Heart left ventricle (tissue), 16 donors: ENCODE data around the gene RAD51B. TPM values are rescaled to one million over a fixed set of nuclear protein-coding genes. Genes with fewer than 3 reads are reported as not detected.

Source experiments
- ATAC-seq, 4 donors: fragments of 200-7000 bp; cut with Tn5 transposase; one replicate each; pipeline ENCODE4 v1.9.1; 2020 to 2022; ENCODE audit warnings: moderate library complexity in 4 of 4, mild to moderate bottlenecking in 3 of 4, moderate number of reproducible peaks in 1 of 4
- DNase-seq, 5 donors: peaks; one replicate each; pipeline ENCODE4 v3.0.0-alpha.2; 2020
- H3K27ac ChIP-seq, 12 donors: fragments of 200-600 bp; sonication (generic) in 4 of 12; one replicate each; pipeline versions ENCODE4 v1.5.0 to v1.8.0; 2016 to 2022; ENCODE audit warnings: mild to moderate bottlenecking in 2 of 12
- H3K27me3 ChIP-seq, 9 donors: fragments of 200-600 bp; sonication (generic) in 2 of 9; one replicate each; pipeline versions ENCODE4 v1.5.1 to v1.8.0; 2016 to 2022; ENCODE audit warnings: mild to moderate bottlenecking in 3 of 9
- H3K36me3 ChIP-seq, 9 donors: fragments of 200-600 bp; sonication (generic) in 2 of 9; one replicate each; pipeline versions ENCODE4 v1.5.0 to v1.8.0; 2018 to 2022; ENCODE audit warnings: mild to moderate bottlenecking in 2 of 9
- H3K4me1 ChIP-seq, 12 donors: fragments of 200-600 bp; sonication (generic) in 4 of 12; one replicate each; pipeline versions ENCODE4 v1.5.0 to v1.8.0; 2016 to 2022; ENCODE audit warnings: mild to moderate bottlenecking in 3 of 12
- H3K4me3 ChIP-seq, 12 donors: fragments of 200-600 bp; sonication (generic) in 4 of 12; one replicate each; pipeline versions ENCODE4 v1.5.0 to v1.8.0; 2017 to 2022; ENCODE audit warnings: mild to moderate bottlenecking in 9 of 12, moderate library complexity in 4 of 12
- H3K9me3 ChIP-seq, 12 donors: fragments of 200-600 bp; sonication (generic) in 4 of 12; one replicate each; pipeline versions ENCODE4 v1.5.0 to v1.8.0; 2016 to 2022; ENCODE audit warnings: mild to moderate bottlenecking in 1 of 12
- CTCF ChIP-seq, 12 donors: fragments of 200-600 bp; sonication (generic) in 4 of 12; IDR thresholded peaks; one replicate each; pipeline versions ENCODE4 v1.5.0 to v1.8.0; 2018 to 2022; ENCODE audit warnings: antibody characterized with exemption in 12 of 12, mild to moderate bottlenecking in 5 of 12
- POLR2A ChIP-seq, 2 donors: fragments of 450-650 bp; IDR thresholded peaks; one replicate each; pipeline ENCODE4 v1.6.1; 2017; ENCODE audit warnings: antibody characterized with exemption in 2 of 2, mild to moderate bottlenecking in 2 of 2, moderate library complexity in 2 of 2
- WGBS, 4 donors: extraction: QIAGEN DNeasy Blood & Tissue Kit in 2 of 4; methylation state at CpG; one replicate each; pipeline versions ENCODE4 v1.1.5 to v1.1.7; 2013 to 2018; 5-methylcytosine and 5-hydroxymethylcytosine counted together
- intact Hi-C, 10 donors: fragments of 100-400 bp; cut with DNase I; formaldehyde crosslinking; loops; one replicate each; pipeline versions ENCODE4 v1.11.1 to v1.14.2; 2022
- polyA plus RNA-seq, 2 donors: library from polyadenylated mRNA; stranded (reverse); fragments of 200-250 nt; gene quantifications; one replicate each; pipeline ENCODE4 v1.2.3, GENCODE V29; 2013
- total RNA-seq, 9 donors: library from RNA; depleted of rRNA in 2 of 9; stranded (reverse); fragments of >200 nt in 2 of 9; fragmentation: NEBNext Ultra II Directional in 3 of 9; extraction: Animal tissue kit (Norgen Biotek cat#: 25700) in 3 of 9; gene quantifications; one replicate each; pipeline versions ENCODE4 v1.1.0 to v1.2.4, GENCODE V29; 2016 to 2023
- donor health status: ischemic (EF 13 %, LVEDD 7.1; RV severe dilation, severe dysfunction).
- donor health status: healthy with polysubstance abuse.
- donor health status: DM: no; HTN: yes; CAD: no.
- donor health status: DM: no; HTN: no; CAD: no.
- donor health status: ischemic (EF 25% LVEDD 6.9; RV normal size, moderate dysfunction).
- donor health status: ischemic (EF 25% LVEDD 5.7; RV mildly dilated, moderate dysfunction).
- donor health status: healthy.
- donor health status: DM: yes; HTN: yes; CAD: no.
- donor health status: ischemic (EF 35%, LVEDD 5.7; RV mildly dilated, moderate dysfunction).
- donor health status: nonischemic (EF 11% LVEDD 7.7; RV severe dilation, severe dysfunction).
- donor health status: DM: yes; HTN: yes; CAD: no.
- donor health status: PGD.
- donor health status: ischemic (EF 29% LVEDD 5.4; RV normal size, mild dysfunction).
- donor health status: nonischemic (EF 23%, LVEDD 6.1; RV moderate dilation, normal function).

Gene RAD51B
- total and polyA plus RNA-seq, 11 donors, result 1.3 to 11.3 (median 3.2) TPM

GRCh38 chr14:68103853-68104252 lies 284.3 kb downstream of the RAD51B start:
- WGBS, 4 donors, result 54 to 66% (median 59%) methylated on average over 3 of the region's 3 CpGs
- peaks cover 0 to 28% (median 16%) of the 10 kb centered on the region in 12 donors for H3K9me3 ChIP-seq

GRCh38 chr14:68104518-68104917 lies 284.9 kb downstream of the RAD51B start:
- ATAC-seq, result peak; percentile 83 to 98 (median 89)

More at GRCh38 chr14:68103853-68104252, 284.3 kb downstream of the RAD51B start:
- ATAC-seq (no peak), DNase-seq (no peak)
- Histone ChIP-seq H3K4me1 (peaks cover 0 to 21% (median 2%) of the 10 kb centered on the region in 12 donors), H3K4me3 (no peak overlapping the region), H3K36me3 (no peaks in the 10 kb centered on the region), H3K27me3 (peaks cover 0 to 5% (median 0%) of the 10 kb centered on the region in 9 donors), H3K27ac (peak overlapping the region in 6 of 12 donors; percentile 7 to 81 (median 41))
- TF ChIP-seq CTCF (IDR thresholded peaks at IDR 0.05) (no peak), POLR2A (IDR thresholded peaks at IDR 0.05) (no peak)
- intact Hi-C loops, result no loop called here

GRCh38 chr14:68105816-68106215 lies 286.2 kb downstream of the RAD51B start:
- Histone ChIP-seq H3K9me3 (peaks cover 0 to 22% (median 15%) of the 10 kb centered on the region in 12 donors), H3K27ac (peak overlapping the region in 2 of 12 donors; percentile 20 to 81), H3K27me3 (peaks cover 0 to 2% (median 0%) of the 10 kb centered on the region in 9 donors), H3K36me3 (no peaks in the 10 kb centered on the region), H3K4me1 (peaks cover 0 to 25% (median 3%) of the 10 kb centered on the region in 12 donors), H3K4me3 (no peak overlapping the region)
- TF ChIP-seq POLR2A (IDR thresholded peaks at IDR 0.05), result no peak
- no peak for TF ChIP-seq CTCF (IDR thresholded peaks at IDR 0.05)
- ATAC-seq, result no peak
- intact Hi-C loops, result no loop called here
- DNase-seq, result no peak
- WGBS, 4 donors, result 37 to 78% (median 67%) methylated on average over 2 of the region's 2 CpGs

More at GRCh38 chr14:68104518-68104917, 284.9 kb downstream of the RAD51B start:
- Histone ChIP-seq H3K36me3 (no peaks in the 10 kb centered on the region), H3K9me3 (peaks cover 0 to 28% (median 16%) of the 10 kb centered on the region in 12 donors), H3K27me3 (peaks cover 0 to 2% (median 0%) of the 10 kb centered on the region in 9 donors), H3K27ac (peak overlapping the region in 6 of 12 donors; percentile 7 to 81 (median 30)), H3K4me1 (peaks cover 0 to 21% (median 3%) of the 10 kb centered on the region in 12 donors), H3K4me3 (no peak overlapping the region)
- 41 to 51% (median 44%) methylated on average over 1 of the region's 1 CpG for WGBS, 4 donors
- intact Hi-C loops, result no loop called here
- TF ChIP-seq CTCF (IDR thresholded peaks at IDR 0.05) (no peak), POLR2A (IDR thresholded peaks at IDR 0.05) (no peak)
- DNase-seq, result no peak

- 79 to 94% (median 88%) methylated on average over 1 of the region's 1 CpG for WGBS, 4 donors
Measured at GRCh38 chr14:68106456-68106855, 286.9 kb downstream of the RAD51B start.

More at GRCh38 chr14:68106456-68106855, 286.9 kb downstream of the RAD51B start:
- Histone ChIP-seq H3K27me3 (peaks cover 0 to 2% (median 0%) of the 10 kb centered on the region in 9 donors), H3K36me3 (no peaks in the 10 kb centered on the region), H3K4me1 (peaks cover 0 to 32% (median 9%) of the 10 kb centered on the region in 12 donors), H3K4me3 (no peak overlapping the region), H3K9me3 (peaks cover 0 to 15% (median 10%) of the 10 kb centered on the region in 12 donors), H3K27ac (peak overlapping the region in 1 of 12 donors; percentile 81)
- TF ChIP-seq POLR2A (IDR thresholded peaks at IDR 0.05), result no peak
- no peak for TF ChIP-seq CTCF (IDR thresholded peaks at IDR 0.05)
- intact Hi-C loops, result no loop called here
- DNase-seq (no peak), ATAC-seq (no peak)
